HepG2 (cell line): ENCODE data around the gene ALDH3B2. TPM values are rescaled to one million over a fixed set of nuclear protein-coding genes. Genes with fewer than 3 reads are reported as not detected.

Experiments
- HNRNPH1 ChIP-seq: fragments of 200-400 bp; formaldehyde crosslinking; optimal IDR thresholded peaks from 2 replicates; pipeline ENCODE3; 2017; ENCODE audit warnings: mild to moderate bottlenecking, low read depth, low read length
- ZKSCAN1 ChIP-seq: fragments of 150-350 bp; IDR thresholded peaks from 2 replicates; pipeline ENCODE4 v1.6.1; 2014; ENCODE audit warnings: low read length
- ZNF18 ChIP-seq: sonication (generic); formaldehyde crosslinking; IDR thresholded peaks from 2 replicates; pipeline ENCODE4 v1.8.0; 2022; ENCODE audit warnings: mild to moderate bottlenecking, missing genetic modification reagents; ENCODE audit not compliant: insufficient replicate concordance
- ZNF256 ChIP-seq: sonication (generic); formaldehyde crosslinking; conservative IDR thresholded peaks from 2 replicates; pipeline ENCODE4 v1.4.0; 2020; ENCODE audit warnings: missing genetic modification reagents
- ZNF737 ChIP-seq: sonication (generic); formaldehyde crosslinking; IDR thresholded peaks from 2 replicates; pipeline ENCODE4 v1.5.0; 2020; ENCODE audit warnings: missing genetic modification reagents, mild to moderate bottlenecking, borderline replicate concordance
- ZSCAN5A ChIP-seq: sonication (generic); formaldehyde crosslinking; IDR thresholded peaks from 2 replicates; pipeline ENCODE4 v1.8.0; 2022; ENCODE audit warnings: mild to moderate bottlenecking, missing genetic modification reagents, borderline replicate concordance
- polyA plus RNA-seq, 8 experiments: library from polyadenylated mRNA; depleted of rRNA in 3 of 8; stranded (reverse) in 7 of 8; unstranded in 1 of 8; fragments of >200 nt; fragmentation: Illumina TruSeq in 4 of 8; extraction: Trizol in 4 of 8; gene quantifications; 2 replicates each; pipeline versions ENCODE4 v1.2.1 to v1.2.3, GENCODE V29; 2011 to 2016; ENCODE audit warnings: low read depth in 4 of 8, missing spikeins in 1 of 8, mixed read lengths in 1 of 8; ENCODE audit not compliant: insufficient read depth in 1 of 8
- total RNA-seq, 5 experiments: library from RNA; depleted of rRNA; stranded (reverse); fragments of >200 nt; fragmentation: Illumina TruSeq; extraction: Trizol; gene quantifications; 2 replicates each; pipeline ENCODE4 v1.2.3, GENCODE V29; 2016; ENCODE audit warnings: low read depth in 1 of 5
- TF ChIP-seq, protein P1 (sequence below): sonication (generic); formaldehyde crosslinking; IDR thresholded peaks from 2 replicates; pipeline ENCODE4 v1.4.0; 2020; ENCODE audit warnings: missing genetic modification reagents

The ALDH3B2 gene
- total and polyA plus RNA-seq, 2 of the 13 experiments (the other 11 are each of a cell fraction or from before 2014, with no cell fraction given) = not detected

- TF ChIP-seq ZNF18 (CRISPR knock-in tag) (no peak), ZNF737 (CRISPR knock-in tag) (no peak), ZSCAN5A (CRISPR knock-in tag) (no peak), ZNF256 (CRISPR knock-in tag) (no peak), ZKSCAN1 (no peak), HNRNPH1 (no peak)
- TF ChIP-seq, protein P1, sequence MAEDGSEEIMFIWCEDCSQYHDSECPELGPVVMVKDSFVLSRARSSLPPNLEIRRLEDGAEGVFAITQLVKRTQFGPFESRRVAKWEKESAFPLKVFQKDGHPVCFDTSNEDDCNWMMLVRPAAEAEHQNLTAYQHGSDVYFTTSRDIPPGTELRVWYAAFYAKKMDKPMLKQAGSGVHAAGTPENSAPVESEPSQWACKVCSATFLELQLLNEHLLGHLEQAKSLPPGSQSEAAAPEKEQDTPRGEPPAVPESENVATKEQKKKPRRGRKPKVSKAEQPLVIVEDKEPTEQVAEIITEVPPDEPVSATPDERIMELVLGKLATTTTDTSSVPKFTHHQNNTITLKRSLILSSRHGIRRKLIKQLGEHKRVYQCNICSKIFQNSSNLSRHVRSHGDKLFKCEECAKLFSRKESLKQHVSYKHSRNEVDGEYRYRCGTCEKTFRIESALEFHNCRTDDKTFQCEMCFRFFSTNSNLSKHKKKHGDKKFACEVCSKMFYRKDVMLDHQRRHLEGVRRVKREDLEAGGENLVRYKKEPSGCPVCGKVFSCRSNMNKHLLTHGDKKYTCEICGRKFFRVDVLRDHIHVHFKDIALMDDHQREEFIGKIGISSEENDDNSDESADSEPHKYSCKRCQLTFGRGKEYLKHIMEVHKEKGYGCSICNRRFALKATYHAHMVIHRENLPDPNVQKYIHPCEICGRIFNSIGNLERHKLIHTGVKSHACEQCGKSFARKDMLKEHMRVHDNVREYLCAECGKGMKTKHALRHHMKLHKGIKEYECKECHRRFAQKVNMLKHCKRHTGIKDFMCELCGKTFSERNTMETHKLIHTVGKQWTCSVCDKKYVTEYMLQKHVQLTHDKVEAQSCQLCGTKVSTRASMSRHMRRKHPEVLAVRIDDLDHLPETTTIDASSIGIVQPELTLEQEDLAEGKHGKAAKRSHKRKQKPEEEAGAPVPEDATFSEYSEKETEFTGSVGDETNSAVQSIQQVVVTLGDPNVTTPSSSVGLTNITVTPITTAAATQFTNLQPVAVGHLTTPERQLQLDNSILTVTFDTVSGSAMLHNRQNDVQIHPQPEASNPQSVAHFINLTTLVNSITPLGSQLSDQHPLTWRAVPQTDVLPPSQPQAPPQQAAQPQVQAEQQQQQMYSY (CRISPR knock-in tag) = no peak
Measured at GRCh38 chr11:67664696-67665540, 9.5 kb downstream of the ALDH3B2 start (continued).
